Mesenchymal stem cell (in vitro differentiated cells and primary cell): Measurements from ENCODE around the gene PRKCZ.
A peak's percentile ranks its signal among the peaks of the same experiment; 100 is the strongest.

Experiments used
- DNase-seq: peaks from one replicate; pipeline ENCODE4 v3.0.0-alpha.2; 2013
- H2AFZ ChIP-seq: one replicate; pipeline ENCODE4 v1.6.1; 2013; ENCODE audit warnings: low read depth, mild to moderate bottlenecking, control low read depth, inconsistent platforms, low read length, moderate library complexity
- H2AK5ac ChIP-seq: 2 replicates; pipeline ENCODE4 v1.6.1; 2013; ENCODE audit warnings: low read length, moderate library complexity, mild to moderate bottlenecking, inconsistent platforms; ENCODE audit not compliant: severe bottlenecking
- H2BK120ac ChIP-seq: one replicate; pipeline ENCODE4 v1.6.1; 2013; ENCODE audit warnings: low read depth, mild to moderate bottlenecking, inconsistent platforms, low read length, moderate library complexity
- H2BK12ac ChIP-seq, 2 experiments: one replicate each; pipeline ENCODE4 v1.6.1; 2013; ENCODE audit warnings: inconsistent platforms in 2 of 2, low read length in 2 of 2, mild to moderate bottlenecking in 2 of 2, moderate library complexity in 2 of 2, control low read depth in 1 of 2
- H2BK15ac ChIP-seq: one replicate; pipeline ENCODE4 v1.6.1; 2013; ENCODE audit warnings: mild to moderate bottlenecking, low read depth, inconsistent platforms; ENCODE audit not compliant: poor library complexity, severe bottlenecking
- H2BK5ac ChIP-seq: 2 replicates; pipeline ENCODE4 v1.6.1; 2013; ENCODE audit warnings: low read depth, mild to moderate bottlenecking, low read length, control low read depth, inconsistent platforms; ENCODE audit not compliant: poor library complexity, severe bottlenecking
- H3K14ac ChIP-seq, 2 experiments: one replicate each; pipeline ENCODE4 v1.6.1; 2013; ENCODE audit warnings: inconsistent platforms in 2 of 2, low read length in 2 of 2, control low read depth in 1 of 2, mild to moderate bottlenecking in 1 of 2, moderate library complexity in 1 of 2
- H3K18ac ChIP-seq, 2 experiments: one replicate each; pipeline ENCODE4 v1.6.1; 2013; ENCODE audit warnings: inconsistent platforms in 2 of 2, low read length in 2 of 2, control low read depth in 1 of 2, low read depth in 1 of 2, mild to moderate bottlenecking in 1 of 2
- H3K23ac ChIP-seq, 2 experiments: one replicate each; pipeline ENCODE4 v1.6.1; 2013; ENCODE audit warnings: inconsistent platforms in 2 of 2, low read length in 2 of 2, mild to moderate bottlenecking in 2 of 2, moderate library complexity in 2 of 2, control low read depth in 1 of 2
- H3K27ac ChIP-seq: 2 replicates; pipeline ENCODE4 v1.5.1; 2013; ENCODE audit warnings: mild to moderate bottlenecking, moderate library complexity, low read length, control low read depth, inconsistent platforms; ENCODE audit not compliant: poor library complexity, severe bottlenecking
- H3K27me3 ChIP-seq, 2 experiments: 2 replicates each; pipeline versions ENCODE4 v1.6.1 to v1.7.0; 2013; ENCODE audit warnings: low read length in 2 of 2, mild to moderate bottlenecking in 2 of 2, moderate library complexity in 2 of 2, control low read depth in 1 of 2, inconsistent platforms in 1 of 2; ENCODE audit not compliant: control insufficient read depth in 1 of 2, insufficient read depth in 1 of 2
- H3K36me3 ChIP-seq, 2 experiments: 2 replicates each; pipeline versions ENCODE4 v1.6.1 to v1.7.0; 2013; ENCODE audit warnings: low read length in 2 of 2, control low read depth in 1 of 2, inconsistent platforms in 1 of 2, low read depth in 1 of 2, mild to moderate bottlenecking in 1 of 2; ENCODE audit not compliant: insufficient read depth in 2 of 2, control insufficient read depth in 1 of 2
- H3K4ac ChIP-seq, 2 experiments: one replicate each; pipeline ENCODE4 v1.6.1; 2013; ENCODE audit warnings: inconsistent platforms in 2 of 2, low read length in 2 of 2, mild to moderate bottlenecking in 2 of 2, moderate library complexity in 2 of 2, control low read depth in 1 of 2, low read depth in 1 of 2
- H3K4me1 ChIP-seq: 2 replicates; pipeline ENCODE4 v1.6.1; 2013; ENCODE audit warnings: low read depth, low read length, control low read depth; ENCODE audit not compliant: control insufficient read depth, insufficient read depth
- H3K4me2 ChIP-seq: 2 replicates; pipeline ENCODE4 v1.6.1; 2013; ENCODE audit warnings: low read length, mild to moderate bottlenecking, inconsistent platforms; ENCODE audit not compliant: poor library complexity, severe bottlenecking
- H3K4me3 ChIP-seq, 2 experiments: 2 replicates each; pipeline versions ENCODE4 v1.5.1 to v1.7.0; 2013; ENCODE audit warnings: low read length in 2 of 2, mild to moderate bottlenecking in 2 of 2, control low read depth in 1 of 2, low read depth in 1 of 2; ENCODE audit not compliant: insufficient read depth in 1 of 2
- H3K79me1 ChIP-seq: replicated peaks from 2 replicates; pipeline ENCODE4 v1.6.1; 2013; ENCODE audit warnings: mild to moderate bottlenecking, control low read depth, low read length, inconsistent platforms; ENCODE audit not compliant: poor library complexity, severe bottlenecking
- H3K9ac ChIP-seq: 2 replicates; pipeline ENCODE4 v1.7.0; 2013; ENCODE audit warnings: mild to moderate bottlenecking, low read length, moderate library complexity
- H3K9me3 ChIP-seq: 2 replicates; pipeline ENCODE4 v1.7.0; 2013; ENCODE audit warnings: mild to moderate bottlenecking, low read length; ENCODE audit not compliant: control insufficient read depth
- H4K8ac ChIP-seq: one replicate; pipeline ENCODE4 v1.6.1; 2013; ENCODE audit warnings: inconsistent platforms, mild to moderate bottlenecking, low read length, moderate library complexity
- H4K91ac ChIP-seq: one replicate; pipeline ENCODE4 v1.6.1; 2013; ENCODE audit warnings: mild to moderate bottlenecking, low read length, inconsistent platforms
- WGBS: methylation state at CpG from one replicate; pipeline ENCODE4 v1.1.7; 2013; ENCODE audit warnings: mixed read lengths; 5-methylcytosine and 5-hydroxymethylcytosine counted together

Gene PRKCZ

GRCh38 chr1:2105781-2106524 lies 55.7 kb downstream of the PRKCZ start:
- no peak overlapping the region for H3K23ac ChIP-seq
- H2BK12ac ChIP-seq: no peak overlapping the region
- no peak overlapping the region for H4K91ac ChIP-seq
- no peak overlapping the region for H4K8ac ChIP-seq
- DNase-seq: no peak
- peak overlapping the region; percentile 2 for H2BK15ac ChIP-seq
- no peak overlapping the region for H2BK120ac ChIP-seq
- H3K18ac ChIP-seq: no peak overlapping the region
- peaks cover 0 to 59% of the 10 kb centered on the region in 2 experiments for H3K27me3 ChIP-seq
- no peak overlapping the region for H2BK5ac ChIP-seq
- no peak overlapping the region for H3K4me3 ChIP-seq
- H3K36me3 ChIP-seq: peaks cover 0 to 61% of the 10 kb centered on the region in 2 experiments
- no peak overlapping the region for H3K14ac ChIP-seq
- no peak overlapping the region for H3K4me2 ChIP-seq
- no peak overlapping the region for H3K9ac ChIP-seq
- no peak overlapping the region for H3K27ac ChIP-seq
- WGBS: 93% methylated on average over 16 of the region's 19 CpGs
- peaks cover 11% of the 10 kb centered on the region for H3K79me1 ChIP-seq
- no peak overlapping the region for H2AK5ac ChIP-seq
- H3K4me1 ChIP-seq: peaks cover 15% of the 10 kb centered on the region
- H2AFZ ChIP-seq: no peak overlapping the region
- H3K4ac ChIP-seq: no peak overlapping the region
- H3K9me3 ChIP-seq: no peaks in the 10 kb centered on the region

GRCh38 chr1:2106659-2107405 lies 56.6 kb downstream of the PRKCZ start:
- Histone ChIP-seq H3K4me2 (no peak overlapping the region), H2AK5ac (no peak overlapping the region), H3K4me3 (no peak overlapping the region), H2AFZ (no peak overlapping the region), H3K27me3 (peaks cover 0 to 59% of the 10 kb centered on the region in 2 experiments), H2BK5ac (no peak overlapping the region), H3K79me1 (peaks cover 6% of the 10 kb centered on the region), H2BK12ac (no peak overlapping the region), H2BK15ac (no peak overlapping the region), H4K8ac (no peak overlapping the region), H3K4ac (no peak overlapping the region), H3K27ac (no peak overlapping the region), H3K36me3 (peaks cover 0 to 60% of the 10 kb centered on the region in 2 experiments), H3K18ac (no peak overlapping the region), H3K9me3 (no peaks in the 10 kb centered on the region), H3K14ac (no peak overlapping the region), H3K4me1 (peaks cover 15% of the 10 kb centered on the region), H3K23ac (no peak overlapping the region), H4K91ac (no peak overlapping the region), H3K9ac (no peak overlapping the region), H2BK120ac (no peak overlapping the region)
- no peak for DNase-seq
- 80% methylated on average over 37 of the region's 37 CpGs for WGBS

DNA sequence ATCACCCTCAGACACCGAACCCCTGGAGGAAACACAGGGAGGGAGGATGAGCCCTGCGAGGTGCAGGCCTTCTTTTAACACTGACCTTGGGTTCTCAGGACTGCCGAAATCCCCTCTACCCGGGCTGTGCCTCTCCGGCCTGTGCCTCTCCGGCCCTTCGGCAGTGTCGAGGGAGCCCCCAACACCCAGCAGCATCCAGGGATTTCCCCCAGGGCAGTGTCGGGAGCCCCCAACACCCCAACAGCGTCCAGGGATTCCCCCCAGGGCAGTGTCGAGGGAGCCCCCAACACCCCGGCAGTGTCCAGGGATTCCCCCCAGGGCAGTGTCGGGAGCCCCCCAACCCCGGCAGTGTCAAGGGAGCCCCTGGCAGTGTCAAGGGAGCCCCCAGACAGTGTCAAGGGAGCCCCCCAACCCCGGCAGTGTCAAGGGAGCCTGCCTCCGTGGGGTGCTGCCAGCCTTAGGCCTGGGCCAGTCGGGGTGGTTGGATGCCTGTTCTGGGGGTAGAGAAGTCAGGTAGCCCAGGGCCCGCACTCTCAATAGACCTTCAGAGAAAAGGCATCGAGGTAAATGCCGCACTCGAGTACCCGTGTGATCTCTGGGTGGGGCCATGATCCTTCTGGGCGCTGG lies 57.5 kb downstream of the PRKCZ start:
- H2AFZ ChIP-seq: no peak overlapping the region
- no peak overlapping the region for H2BK15ac ChIP-seq
- no peak overlapping the region for H3K27ac ChIP-seq
- H2AK5ac ChIP-seq: no peak overlapping the region
- H2BK12ac ChIP-seq: no peak overlapping the region
- H3K4ac ChIP-seq: no peak overlapping the region
- no peak for DNase-seq
- H4K8ac ChIP-seq: no peak overlapping the region
- H3K36me3 ChIP-seq: peaks cover 0 to 57% of the 10 kb centered on the region in 2 experiments
- WGBS: 94% methylated on average over 23 of the region's 23 CpGs
- H3K23ac ChIP-seq: no peak overlapping the region
- H3K79me1 ChIP-seq: peaks cover 4% of the 10 kb centered on the region
- H2BK5ac ChIP-seq: no peak overlapping the region
- no peak overlapping the region for H2BK120ac ChIP-seq
- H3K9me3 ChIP-seq: no peaks in the 10 kb centered on the region
- H3K4me3 ChIP-seq: no peak overlapping the region
- H3K4me2 ChIP-seq: no peak overlapping the region
- H3K14ac ChIP-seq: no peak overlapping the region
- no peak overlapping the region for H3K18ac ChIP-seq
- H3K4me1 ChIP-seq: peaks cover 15% of the 10 kb centered on the region
- no peak overlapping the region for H4K91ac ChIP-seq
- no peak overlapping the region for H3K9ac ChIP-seq
- peaks cover 0 to 60% of the 10 kb centered on the region in 2 experiments for H3K27me3 ChIP-seq
